Measurements from ENCODE around the gene R3HDM4. TPM values are rescaled to one million over a fixed set of nuclear protein-coding genes. Genes with fewer than 3 reads are reported as not detected.

The R3HDM4 gene
- total RNA-seq, 4 donors from 2014 or later, result 37.2 to 49.1 (median 44.3) TPM

DNA sequence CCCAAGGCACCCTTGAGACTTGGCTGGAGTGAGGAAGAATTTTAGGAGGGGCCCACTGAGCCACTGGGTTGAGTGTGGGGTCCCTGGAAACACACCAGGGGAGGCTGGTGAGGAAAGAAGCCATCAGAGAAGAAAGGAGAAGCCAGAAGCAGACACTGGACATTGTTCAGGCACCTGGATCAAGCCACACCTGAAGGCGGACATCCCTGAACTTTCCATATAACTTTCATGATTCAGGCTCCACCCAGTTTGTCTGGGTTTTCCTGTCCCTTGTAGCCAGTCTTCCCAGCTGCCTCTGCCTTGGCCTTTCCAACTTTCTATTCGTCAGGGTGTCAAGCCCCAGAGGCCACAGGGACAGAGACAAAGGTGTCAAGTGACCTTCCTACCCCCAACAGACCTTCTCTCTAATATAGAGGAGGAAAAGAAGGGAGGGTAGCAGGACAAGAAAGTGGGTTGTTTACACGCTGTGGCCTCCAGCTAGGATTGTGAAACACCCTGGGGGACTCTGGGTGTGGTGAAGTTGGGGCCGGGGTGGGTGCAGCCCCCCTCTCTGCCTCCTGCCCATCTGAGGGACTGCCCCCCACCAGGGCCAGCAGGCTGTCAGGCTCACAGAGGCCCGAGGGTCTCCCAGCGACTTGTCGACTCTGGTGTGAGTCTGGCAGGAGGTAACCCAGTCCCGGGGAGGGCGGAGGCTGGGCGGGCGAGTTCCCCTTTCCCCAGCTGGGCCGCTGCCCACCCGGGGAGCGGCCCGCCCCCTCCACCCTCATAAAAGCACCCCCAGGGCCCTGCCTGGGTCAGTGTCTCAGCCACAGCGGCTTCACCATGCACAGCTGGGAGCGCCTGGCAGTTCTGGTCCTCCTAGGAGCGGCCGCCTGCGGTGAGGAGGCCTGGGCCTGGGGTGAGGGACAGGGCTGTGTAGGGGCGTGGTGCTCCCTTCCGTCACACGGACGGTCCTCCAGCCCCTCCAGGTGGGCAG lies 53.9 kb downstream of the R3HDM4 start, which contains the start of gene CFD:
Gene CFD (plus strand): TSS at position 797 of the 976 bp plus-strand sequence. CDS start 26 bp downstream, at position 823.
- in situ Hi-C loops (cut with MboI; ENCODE audit: low sequenced_read_pairs in 4 of 4) (loop anchor here in 1 of 4 donors (25.0 kb wide), 1 partner anchor 128 kb away; the partner anchor contains the start of gene WDR18), intact Hi-C loops (cut with DNase I; ENCODE audit: low total_unique reads) (loop anchor here (5.0 kb wide), 1 partner anchor 123 kb away; the partner anchor contains the start of gene WDR18)
- ATAC-seq, result peak; percentile 63 to 65

DNA sequence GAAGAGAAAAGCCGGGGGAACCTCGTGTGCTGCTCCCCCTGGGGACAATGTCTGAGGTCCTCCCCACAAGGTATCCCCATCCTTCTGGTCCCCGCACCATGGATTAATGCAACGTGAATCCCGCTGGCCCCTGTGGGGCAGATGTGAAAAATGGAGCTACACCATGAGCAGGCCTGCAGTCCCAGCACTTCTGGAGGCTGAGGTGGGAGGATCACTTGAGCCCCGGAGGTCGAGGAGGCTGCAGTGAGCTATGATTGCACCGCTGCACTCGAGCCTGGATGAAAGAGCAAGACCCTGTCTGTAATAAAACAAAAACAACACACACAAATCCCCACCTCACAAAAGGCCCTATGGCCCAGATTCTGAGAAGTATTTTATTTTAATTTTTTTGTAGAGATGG lies 54.7 kb downstream of the R3HDM4 start:
- ATAC-seq (no peak), DNase-seq (no peak)
- in situ Hi-C loops (cut with MboI; ENCODE audit: low sequenced_read_pairs in 4 of 4), result loop anchor here in 1 of 4 donors (25.0 kb wide), 1 partner anchor 129 kb away; the partner anchor contains the start of gene WDR18
- intact Hi-C loops (cut with DNase I; ENCODE audit: low total_unique reads), result loop anchor here (5.0 kb wide), 1 partner anchor 124 kb away; the partner anchor contains the start of gene WDR18
- H3K36me3 ChIP-seq, result no peaks in the 10 kb centered on the region
- no peak overlapping the region for H3K4me3 ChIP-seq
- H3K9me3 ChIP-seq, result no peaks in the 10 kb centered on the region
- H3K4me1 ChIP-seq, result no peaks in the 10 kb centered on the region
- peak overlapping the region in 1 of 4 donors; percentile 64 for H3K27ac ChIP-seq
- TF ChIP-seq, protein P1, sequence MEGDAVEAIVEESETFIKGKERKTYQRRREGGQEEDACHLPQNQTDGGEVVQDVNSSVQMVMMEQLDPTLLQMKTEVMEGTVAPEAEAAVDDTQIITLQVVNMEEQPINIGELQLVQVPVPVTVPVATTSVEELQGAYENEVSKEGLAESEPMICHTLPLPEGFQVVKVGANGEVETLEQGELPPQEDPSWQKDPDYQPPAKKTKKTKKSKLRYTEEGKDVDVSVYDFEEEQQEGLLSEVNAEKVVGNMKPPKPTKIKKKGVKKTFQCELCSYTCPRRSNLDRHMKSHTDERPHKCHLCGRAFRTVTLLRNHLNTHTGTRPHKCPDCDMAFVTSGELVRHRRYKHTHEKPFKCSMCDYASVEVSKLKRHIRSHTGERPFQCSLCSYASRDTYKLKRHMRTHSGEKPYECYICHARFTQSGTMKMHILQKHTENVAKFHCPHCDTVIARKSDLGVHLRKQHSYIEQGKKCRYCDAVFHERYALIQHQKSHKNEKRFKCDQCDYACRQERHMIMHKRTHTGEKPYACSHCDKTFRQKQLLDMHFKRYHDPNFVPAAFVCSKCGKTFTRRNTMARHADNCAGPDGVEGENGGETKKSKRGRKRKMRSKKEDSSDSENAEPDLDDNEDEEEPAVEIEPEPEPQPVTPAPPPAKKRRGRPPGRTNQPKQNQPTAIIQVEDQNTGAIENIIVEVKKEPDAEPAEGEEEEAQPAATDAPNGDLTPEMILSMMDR (IDR thresholded peaks at IDR 0.05 in 4 of 5, conservative IDR thresholded peaks at IDR 0.05 in 1 of 5), result no peak
- TF ChIP-seq POLR2A (IDR thresholded peaks at IDR 0.05), result no peak
- peaks cover 50 to 78% (median 62%) of the 10 kb centered on the region in 3 donors for H3K27me3 ChIP-seq

More for the DNA sequence above, 53.9 kb downstream of the R3HDM4 start, which contains the start of gene CFD:
- H3K4me1 ChIP-seq, result no peaks in the 10 kb centered on the region
- H3K4me3 ChIP-seq, result peak within 1 kb of the TSS; percentile 31 to 54 (median 42)
- TF ChIP-seq, protein P1 (IDR thresholded peaks at IDR 0.05 in 4 of 5, conservative IDR thresholded peaks at IDR 0.05 in 1 of 5), result no peak
- peak; percentile 43 to 61 for TF ChIP-seq POLR2A (IDR thresholded peaks at IDR 0.05)
- peak within 1 kb of the TSS; percentile 62 to 75 (median 66) for H3K27ac ChIP-seq
- H3K36me3 ChIP-seq, result no peaks in the 10 kb centered on the region
- peak; percentile 52 to 79 for DNase-seq
- peaks cover 46 to 72% (median 61%) of the 10 kb centered on the region in 3 donors for H3K27me3 ChIP-seq
- H3K9me3 ChIP-seq, result no peaks in the 10 kb centered on the region

DNA sequence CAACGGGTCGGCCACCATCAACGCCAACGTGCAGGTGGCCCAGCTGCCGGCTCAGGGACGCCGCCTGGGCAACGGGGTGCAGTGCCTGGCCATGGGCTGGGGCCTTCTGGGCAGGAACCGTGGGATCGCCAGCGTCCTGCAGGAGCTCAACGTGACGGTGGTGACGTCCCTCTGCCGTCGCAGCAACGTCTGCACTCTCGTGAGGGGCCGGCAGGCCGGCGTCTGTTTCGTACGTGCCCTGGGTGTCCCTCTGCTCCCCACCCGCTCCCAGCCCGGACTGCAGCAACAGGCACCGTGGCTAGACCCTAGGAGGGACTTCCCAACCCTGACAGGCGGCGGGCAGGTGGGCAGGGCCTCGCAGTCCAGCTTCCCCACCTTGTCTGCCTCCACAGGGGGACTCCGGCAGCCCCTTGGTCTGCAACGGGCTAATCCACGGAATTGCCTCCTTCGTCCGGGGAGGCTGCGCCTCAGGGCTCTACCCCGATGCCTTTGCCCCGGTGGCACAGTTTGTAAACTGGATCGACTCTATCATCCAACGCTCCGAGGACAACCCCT lies 57.4 kb downstream of the R3HDM4 start:
- H3K4me3 ChIP-seq, result no peak overlapping the region
- no peak for DNase-seq
- in situ Hi-C loops (cut with MboI; ENCODE audit: low sequenced_read_pairs in 4 of 4) (loop anchor here in 1 of 4 donors (25.0 kb wide), 1 partner anchor 132 kb away; the partner anchor contains the start of gene WDR18), intact Hi-C loops (cut with DNase I; ENCODE audit: low total_unique reads) (loop anchor here (2.0 to 5.0 kb wide), 2 partner anchors 65 to 127 kb away; partner anchors contain the start of gene WDR18)
- H3K4me1 ChIP-seq, result peaks cover 0 to 4% of the 10 kb centered on the region in 2 donors
- no peak overlapping the region for H3K27ac ChIP-seq
- no peak for ATAC-seq
- TF ChIP-seq POLR2A (IDR thresholded peaks at IDR 0.05), result no peak
- TF ChIP-seq, protein P1 (IDR thresholded peaks at IDR 0.05 in 4 of 5, conservative IDR thresholded peaks at IDR 0.05 in 1 of 5), result no peak
- peaks cover 52 to 72% (median 57%) of the 10 kb centered on the region in 3 donors for H3K27me3 ChIP-seq
- no peaks in the 10 kb centered on the region for H3K9me3 ChIP-seq
- no peaks in the 10 kb centered on the region for H3K36me3 ChIP-seq

DNA sequence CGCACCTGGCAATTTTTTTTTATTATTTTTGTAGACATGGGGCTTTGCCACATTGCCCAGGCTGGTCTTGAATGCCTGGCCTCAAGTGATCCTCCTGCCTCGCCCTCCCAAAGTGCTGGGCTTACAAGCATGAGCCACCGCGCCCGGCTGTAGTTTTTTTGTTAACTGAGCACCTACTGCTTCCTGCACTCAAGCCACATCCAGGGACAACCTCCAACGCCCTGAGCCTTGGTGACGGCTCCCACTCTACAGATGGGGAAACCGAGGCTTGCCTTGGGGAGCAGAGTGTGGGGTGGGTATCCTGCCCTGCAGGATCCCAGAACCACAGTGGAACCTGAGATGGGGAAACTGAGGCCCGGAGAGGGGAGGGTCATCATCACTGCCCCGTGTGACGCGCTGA lies 57.9 kb downstream of the R3HDM4 start:
- Histone ChIP-seq H3K27me3 (peaks cover 48 to 67% (median 54%) of the 10 kb centered on the region in 3 donors), H3K36me3 (no peaks in the 10 kb centered on the region), H3K9me3 (no peaks in the 10 kb centered on the region), H3K4me1 (peaks cover 0 to 6% of the 10 kb centered on the region in 2 donors), H3K4me3 (no peak overlapping the region), H3K27ac (no peak overlapping the region)
- ATAC-seq (no peak), DNase-seq (no peak)
- TF ChIP-seq POLR2A (IDR thresholded peaks at IDR 0.05), result no peak
- TF ChIP-seq, protein P1 (IDR thresholded peaks at IDR 0.05 in 4 of 5, conservative IDR thresholded peaks at IDR 0.05 in 1 of 5), result no peak
- intact Hi-C loops (cut with DNase I; ENCODE audit: low total_unique reads), result loop anchor here (5.0 kb wide), 1 partner anchor 127 kb away; the partner anchor contains the start of gene WDR18
- in situ Hi-C loops (cut with MboI; ENCODE audit: low sequenced_read_pairs in 4 of 4), result loop anchor here in 1 of 4 donors (25.0 kb wide), 1 partner anchor 132 kb away; the partner anchor contains the start of gene WDR18

Data from gastrocnemius medialis (tissue), 4 donors.